ENCODE measurements around the gene KIF13A. TPM values are rescaled to one million over a fixed set of nuclear protein-coding genes. Genes with fewer than 3 reads are reported as not detected.

KIF13A gene
- total and polyA plus RNA-seq, 10 of the 15 experiments (the other 5 are each of a cell fraction or from before 2014, with no cell fraction given), result 0.02 to 0.26 (median 0.13) TPM; not detected in 2

DNA sequence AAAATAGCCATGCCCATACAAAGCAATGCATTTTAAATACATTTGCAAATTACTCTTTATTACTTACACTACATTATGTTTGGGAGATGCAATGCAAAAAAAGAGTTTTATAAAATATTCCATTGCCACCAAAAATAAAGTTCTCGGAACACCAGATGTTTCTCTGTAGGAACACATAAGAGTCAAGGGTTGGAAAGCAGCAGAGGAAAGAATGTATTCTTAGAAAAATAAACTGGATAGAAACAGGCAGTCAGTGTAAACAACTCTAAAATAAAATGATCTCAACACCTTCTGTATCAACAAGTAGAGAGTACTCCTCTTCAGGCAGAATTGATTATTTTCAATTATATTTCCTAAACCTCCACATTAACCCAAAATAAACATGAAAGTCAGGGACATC lies 28.1 kb downstream of the KIF13A start:
- Histone ChIP-seq H3K9ac (ENCODE audit: control insufficient read depth, insufficient read depth, low read length) (no peak overlapping the region), H3K9me3 (replicated peaks; ENCODE audit: control insufficient read depth, insufficient read depth, low read length) (no peaks in the 10 kb centered on the region), H3K27me3 (replicated peaks in 1 of 2; ENCODE audit: control insufficient read depth in 2 of 2, insufficient read depth in 2 of 2, low read length in 1 of 2) (no peaks in the 10 kb centered on the region), H3K36me3 (ENCODE audit: control insufficient read depth in 2 of 2, insufficient read depth in 2 of 2, low read length in 1 of 2) (no peaks in the 10 kb centered on the region), H3K27ac (ENCODE audit: control insufficient read depth, insufficient read depth) (no peak overlapping the region), H3K4me3 (no peak overlapping the region), H3K4me1 (ENCODE audit: control insufficient read depth, insufficient read depth, low read length) (no peaks in the 10 kb centered on the region), H4K20me1 (ENCODE audit: control insufficient read depth, insufficient read depth) (no peaks in the 10 kb centered on the region), H3K4me2 (ENCODE audit: control insufficient read depth, insufficient read depth) (no peak overlapping the region), H2AFZ (ENCODE audit: control insufficient read depth, low read depth, low read length) (no peak overlapping the region), H3K79me2 (ENCODE audit: control insufficient read depth, insufficient read depth, low read length) (no peaks in the 10 kb centered on the region)
- ATAC-seq, result no peak
- 100% methylated on average over 1 of the region's 1 CpG for WGBS (ENCODE audit: insufficient coverage, insufficient replicate concordance, low lambda C conversion rate, missing lambda C conversion rate)
- ChIA-PET RAD21 (ENCODE audit: unreplicated experiment) (no interaction called here), POLR2A (no interaction called here), CTCF (no interaction called here), SMC1A (ENCODE audit: uncharacterized antibody, unreplicated experiment) (no interaction called here)
- BruUV-seq (replicated peaks), result no TSS peak
- intact Hi-C loops (cut with micrococcal nuclease; ENCODE audit: unreplicated experiment), result no loop called here
- in situ Hi-C loops (cut with MboI), result no loop called here
- DNase-seq (ENCODE audit: low read depth, low spot score), result no peak
- TF ChIP-seq CBX3 (IDR thresholded peaks at IDR 0.05; ENCODE audit: borderline replicate concordance, low read depth) (no peak), TARDBP (IDR thresholded peaks at IDR 0.05; ENCODE audit: borderline replicate concordance) (no peak), STAT1 (conservative IDR thresholded peaks at IDR 0.05) (no peak), RELA (IDR thresholded peaks at IDR 0.05; ENCODE audit: borderline replicate concordance, partially characterized antibody) (no peak), ZNF384 (IDR thresholded peaks at IDR 0.05; ENCODE audit: borderline replicate concordance, low read depth, low read length) (no peak), POU2F2 (IDR thresholded peaks at IDR 0.05; ENCODE audit: borderline replicate concordance, low read depth, low read length) (no peak), ASH2L (IDR thresholded peaks at IDR 0.05; ENCODE audit: borderline replicate concordance, low read depth) (no peak), CHD4 (IDR thresholded peaks at IDR 0.05) (no peak), POLR2AphosphoS5 (IDR thresholded peaks at IDR 0.05; ENCODE audit: low read length) (no peak), CREB1 (IDR thresholded peaks at IDR 0.05; ENCODE audit: low read depth) (no peak), SMARCA5 (IDR thresholded peaks at IDR 0.05) (no peak), MEF2B (IDR thresholded peaks at IDR 0.05; ENCODE audit: partially characterized antibody, poor library complexity, severe bottlenecking) (no peak), IRF4 (IDR thresholded peaks at IDR 0.05; ENCODE audit: low read depth, low read length) (no peak), RCOR1 (conservative IDR thresholded peaks at IDR 0.05; ENCODE audit: low read depth, low read length) (no peak), NR2F1 (conservative IDR thresholded peaks at IDR 0.05) (no peak), CEBPB (IDR thresholded peaks at IDR 0.05; ENCODE audit: borderline replicate concordance in 1 of 2, low read depth in 2 of 2, low read length in 2 of 2) (no peak), SMAD5 (IDR thresholded peaks at IDR 0.05; ENCODE audit: low read depth) (no peak)
- TF ChIP-seq, protein P1, sequence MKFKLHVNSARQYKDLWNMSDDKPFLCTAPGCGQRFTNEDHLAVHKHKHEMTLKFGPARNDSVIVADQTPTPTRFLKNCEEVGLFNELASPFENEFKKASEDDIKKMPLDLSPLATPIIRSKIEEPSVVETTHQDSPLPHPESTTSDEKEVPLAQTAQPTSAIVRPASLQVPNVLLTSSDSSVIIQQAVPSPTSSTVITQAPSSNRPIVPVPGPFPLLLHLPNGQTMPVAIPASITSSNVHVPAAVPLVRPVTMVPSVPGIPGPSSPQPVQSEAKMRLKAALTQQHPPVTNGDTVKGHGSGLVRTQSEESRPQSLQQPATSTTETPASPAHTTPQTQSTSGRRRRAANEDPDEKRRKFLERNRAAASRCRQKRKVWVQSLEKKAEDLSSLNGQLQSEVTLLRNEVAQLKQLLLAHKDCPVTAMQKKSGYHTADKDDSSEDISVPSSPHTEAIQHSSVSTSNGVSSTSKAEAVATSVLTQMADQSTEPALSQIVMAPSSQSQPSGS (IDR thresholded peaks at IDR 0.05; ENCODE audit: low read length), result no peak
- TF ChIP-seq, protein P2, sequence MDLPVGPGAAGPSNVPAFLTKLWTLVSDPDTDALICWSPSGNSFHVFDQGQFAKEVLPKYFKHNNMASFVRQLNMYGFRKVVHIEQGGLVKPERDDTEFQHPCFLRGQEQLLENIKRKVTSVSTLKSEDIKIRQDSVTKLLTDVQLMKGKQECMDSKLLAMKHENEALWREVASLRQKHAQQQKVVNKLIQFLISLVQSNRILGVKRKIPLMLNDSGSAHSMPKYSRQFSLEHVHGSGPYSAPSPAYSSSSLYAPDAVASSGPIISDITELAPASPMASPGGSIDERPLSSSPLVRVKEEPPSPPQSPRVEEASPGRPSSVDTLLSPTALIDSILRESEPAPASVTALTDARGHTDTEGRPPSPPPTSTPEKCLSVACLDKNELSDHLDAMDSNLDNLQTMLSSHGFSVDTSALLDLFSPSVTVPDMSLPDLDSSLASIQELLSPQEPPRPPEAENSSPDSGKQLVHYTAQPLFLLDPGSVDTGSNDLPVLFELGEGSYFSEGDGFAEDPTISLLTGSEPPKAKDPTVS (IDR thresholded peaks at IDR 0.05; ENCODE audit: low read depth, low read length), result no peak
- TF ChIP-seq, protein P3, sequence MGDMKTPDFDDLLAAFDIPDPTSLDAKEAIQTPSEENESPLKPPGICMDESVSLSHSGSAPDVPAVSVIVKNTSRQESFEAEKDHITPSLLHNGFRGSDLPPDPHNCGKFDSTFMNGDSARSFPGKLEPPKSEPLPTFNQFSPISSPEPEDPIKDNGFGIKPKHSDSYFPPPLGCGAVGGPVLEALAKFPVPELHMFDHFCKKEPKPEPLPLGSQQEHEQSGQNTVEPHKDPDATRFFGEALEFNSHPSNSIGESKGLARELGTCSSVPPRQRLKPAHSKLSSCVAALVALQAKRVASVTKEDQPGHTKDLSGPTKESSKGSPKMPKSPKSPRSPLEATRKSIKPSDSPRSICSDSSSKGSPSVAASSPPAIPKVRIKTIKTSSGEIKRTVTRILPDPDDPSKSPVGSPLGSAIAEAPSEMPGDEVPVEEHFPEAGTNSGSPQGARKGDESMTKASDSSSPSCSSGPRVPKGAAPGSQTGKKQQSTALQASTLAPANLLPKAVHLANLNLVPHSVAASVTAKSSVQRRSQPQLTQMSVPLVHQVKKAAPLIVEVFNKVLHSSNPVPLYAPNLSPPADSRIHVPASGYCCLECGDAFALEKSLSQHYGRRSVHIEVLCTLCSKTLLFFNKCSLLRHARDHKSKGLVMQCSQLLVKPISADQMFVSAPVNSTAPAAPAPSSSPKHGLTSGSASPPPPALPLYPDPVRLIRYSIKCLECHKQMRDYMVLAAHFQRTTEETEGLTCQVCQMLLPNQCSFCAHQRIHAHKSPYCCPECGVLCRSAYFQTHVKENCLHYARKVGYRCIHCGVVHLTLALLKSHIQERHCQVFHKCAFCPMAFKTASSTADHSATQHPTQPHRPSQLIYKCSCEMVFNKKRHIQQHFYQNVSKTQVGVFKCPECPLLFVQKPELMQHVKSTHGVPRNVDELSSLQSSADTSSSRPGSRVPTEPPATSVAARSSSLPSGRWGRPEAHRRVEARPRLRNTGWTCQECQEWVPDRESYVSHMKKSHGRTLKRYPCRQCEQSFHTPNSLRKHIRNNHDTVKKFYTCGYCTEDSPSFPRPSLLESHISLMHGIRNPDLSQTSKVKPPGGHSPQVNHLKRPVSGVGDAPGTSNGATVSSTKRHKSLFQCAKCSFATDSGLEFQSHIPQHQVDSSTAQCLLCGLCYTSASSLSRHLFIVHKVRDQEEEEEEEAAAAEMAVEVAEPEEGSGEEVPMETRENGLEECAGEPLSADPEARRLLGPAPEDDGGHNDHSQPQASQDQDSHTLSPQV (IDR thresholded peaks at IDR 0.05), result no peak
- no peak for FAIRE-seq

Data from GM12878 (cell line).